Astrocyte (in vitro differentiated cells and primary cell): Measurements from ENCODE around the gene PRKAG2.

Source experiments
- CTCF ChIP-seq: IDR thresholded peaks from 2 replicates; pipeline ENCODE4 v1.5.1; 2011; ENCODE audit warnings: low read depth, mild to moderate bottlenecking, inconsistent platforms, low read length, moderate library complexity; ENCODE audit not compliant: insufficient read depth
- EZH2 ChIP-seq: IDR thresholded peaks from 2 replicates; pipeline ENCODE4 v1.6.1; 2012; ENCODE audit warnings: mild to moderate bottlenecking, low read length, inconsistent platforms; ENCODE audit not compliant: insufficient read depth

- TF ChIP-seq CTCF (no peak), EZH2 (no peak)
Measured at GRCh38 chr7:151779678-151780077, 97.2 kb downstream of the PRKAG2 start.
